Measurements from ENCODE around the gene ZNF407.
"Not testable (repeated sequence)": the region's sequence is repeated elsewhere in the genome, so short reads cannot be mapped to it uniquely, and the experiment has no call there.

ZNF407 gene

GRCh38 chr18:75100832-75101630 lies 503.4 kb downstream of the ZNF407 start:
- TF ChIP-seq ZNF585B (tag by site-specific recombination; IDR thresholded peaks at IDR 0.05) (peak; percentile 85), ZNF16 (tag by site-specific recombination; IDR thresholded peaks at IDR 0.05; ENCODE audit: low read depth) (no peak)
- no peaks in the 10 kb centered on the region for H3K4me1 ChIP-seq (ENCODE audit: control insufficient read depth, insufficient read depth, low read length)
- H3K4me3 ChIP-seq (ENCODE audit: low read depth, low read length), result no peak overlapping the region
- H3K9me3 ChIP-seq (ENCODE audit: control insufficient read depth, insufficient read depth, low read depth, low read length), result no peaks in the 10 kb centered on the region; the same call in 1 of the 2 replicates
- ChIA-PET POLR2A (no interaction called here), CTCF (interaction anchor here (0.5 kb wide), 1 partner anchor 17 kb away, joined by 4 read pairs; no protein-coding TSS in a partner anchor)
- no peaks in the 10 kb centered on the region; a peak in 1 of 3 replicates for H3K36me3 ChIP-seq (ENCODE audit: control insufficient read depth in 2 of 2, insufficient read depth in 1 of 2, low read length in 2 of 2)
- no peak overlapping the region for H3K27ac ChIP-seq (ENCODE audit: extremely low read depth, low read depth, low read length)

- CTCF ChIA-PET, result no interaction called here
- H3K27ac ChIP-seq (ENCODE audit: extremely low read depth, low read depth, low read length), result no peak overlapping the region
- no peaks in the 10 kb centered on the region for H3K4me1 ChIP-seq (ENCODE audit: control insufficient read depth, insufficient read depth, low read length)
- TF ChIP-seq ZNF510 (tag by site-specific recombination; IDR thresholded peaks at IDR 0.05; ENCODE audit: insufficient replicate concordance) (no peak), ZNF707 (tag by site-specific recombination; IDR thresholded peaks at IDR 0.05) (0 out of 2 replicates have a peak, but pooled peaks have one; percentile 27)
- H3K9me3 ChIP-seq (ENCODE audit: control insufficient read depth, insufficient read depth, low read depth, low read length), result no peaks in the 10 kb centered on the region; the same call in 1 of the 2 replicates
- POLR2A ChIA-PET, result no interaction called here
- H3K4me3 ChIP-seq (ENCODE audit: low read depth, low read length), result no peak overlapping the region
- no peaks in the 10 kb centered on the region for H3K36me3 ChIP-seq (ENCODE audit: control insufficient read depth in 2 of 2, insufficient read depth in 1 of 2, low read length in 2 of 2)
These were observed 504.2 kb downstream of the ZNF407 start for GRCh38 chr18:75101916-75102315.

- H3K4me3 ChIP-seq (ENCODE audit: low read depth, low read length); POLR2A ChIA-PET; H3K9me3 ChIP-seq (ENCODE audit: control insufficient read depth, insufficient read depth, low read depth, low read length); H3K36me3 ChIP-seq (ENCODE audit: control insufficient read depth in 2 of 2, insufficient read depth in 1 of 2, low read length in 2 of 2); H3K27ac ChIP-seq (ENCODE audit: extremely low read depth, low read depth, low read length); H3K4me1 ChIP-seq (ENCODE audit: control insufficient read depth, insufficient read depth, low read length): not testable (repeated sequence)
- CTCF ChIA-PET, result interaction anchor here (0.7 kb wide), 1 partner anchor 117 kb away, joined by 3 read pairs; no protein-coding TSS in a partner anchor
- TF ChIP-seq ZFHX2 (tag by site-specific recombination; conservative IDR thresholded peaks at IDR 0.05) (peak; percentile 66), EGR2 (tag by site-specific recombination; IDR thresholded peaks at IDR 0.05; ENCODE audit: low read depth) (peak; percentile 43; the same call in 1 of the 2 replicates)
These were observed 506.4 kb downstream of the ZNF407 start for GRCh38 chr18:75104029-75104428.

- POLR2A ChIA-PET, result no interaction called here
- Histone ChIP-seq H3K4me3 (ENCODE audit: low read depth, low read length) (no peak overlapping the region), H3K9me3 (ENCODE audit: control insufficient read depth, insufficient read depth, low read depth, low read length) (no peaks in the 10 kb centered on the region; the same call in 1 of the 2 replicates), H3K36me3 (ENCODE audit: control insufficient read depth in 2 of 2, insufficient read depth in 1 of 2, low read length in 2 of 2) (no peaks in the 10 kb centered on the region), H3K27ac (ENCODE audit: extremely low read depth, low read depth, low read length) (no peak overlapping the region), H3K4me1 (ENCODE audit: control insufficient read depth, insufficient read depth, low read length) (no peaks in the 10 kb centered on the region)
- CTCF ChIA-PET, result interaction anchor here (0.5 to 0.7 kb wide), 3 partner anchors 14 to 118 kb away, joined by 3 to 7 read pairs (median 3); no protein-coding TSS in a partner anchor
- TF ChIP-seq ZNF398 (tag by site-specific recombination; IDR thresholded peaks at IDR 0.05) (no peak), ZSCAN5A (tag by site-specific recombination; IDR thresholded peaks at IDR 0.05) (no peak), ZNF341 (tag by site-specific recombination; IDR thresholded peaks at IDR 0.05; ENCODE audit: low read depth) (no peak), ZNF596 (tag by site-specific recombination; IDR thresholded peaks at IDR 0.05) (no peak), ZNF830 (tag by site-specific recombination; IDR thresholded peaks at IDR 0.05; ENCODE audit: low read depth) (no peak), ZNF211 (tag by site-specific recombination; IDR thresholded peaks at IDR 0.05; ENCODE audit: low read depth) (no peak), TCF7L2 (IDR thresholded peaks at IDR 0.05; ENCODE audit: borderline replicate concordance, low read depth, low read length) (no peak), PBX3 (CRISPR knock-in tag; IDR thresholded peaks at IDR 0.05) (no peak), MEIS1 (CRISPR knock-in tag; IDR thresholded peaks at IDR 0.05; ENCODE audit: borderline replicate concordance) (no peak), ZNF747 (tag by site-specific recombination; IDR thresholded peaks at IDR 0.05) (no peak), ZNF704 (tag by site-specific recombination; IDR thresholded peaks at IDR 0.05) (no peak)
These were observed 506.8 kb downstream of the ZNF407 start for GRCh38 chr18:75104483-75104882.

All from HEK293 (cell line).